RPMI8226 (cell line): ENCODE measurements around the gene MON2.

Experiments
- DNase-seq: peaks from one replicate; pipeline ENCODE4 v3.0.0-alpha.2; 2015

The MON2 gene

GRCh38 chr12:62618319-62618718 is 151.7 kb downstream of the MON2 start:
- DNase-seq: no peak

- DNase-seq: no peak
These were observed 152.3 kb downstream of the MON2 start for GRCh38 chr12:62618930-62619329.

- no peak for DNase-seq
These were observed 154.5 kb downstream of the MON2 start for GRCh38 chr12:62621101-62621638.

- DNase-seq: no peak
These were observed 155.6 kb downstream of the MON2 start for GRCh38 chr12:62622177-62622576.

- no peak for DNase-seq
These were observed 158.6 kb downstream of the MON2 start for GRCh38 chr12:62625228-62625627.

DNA sequence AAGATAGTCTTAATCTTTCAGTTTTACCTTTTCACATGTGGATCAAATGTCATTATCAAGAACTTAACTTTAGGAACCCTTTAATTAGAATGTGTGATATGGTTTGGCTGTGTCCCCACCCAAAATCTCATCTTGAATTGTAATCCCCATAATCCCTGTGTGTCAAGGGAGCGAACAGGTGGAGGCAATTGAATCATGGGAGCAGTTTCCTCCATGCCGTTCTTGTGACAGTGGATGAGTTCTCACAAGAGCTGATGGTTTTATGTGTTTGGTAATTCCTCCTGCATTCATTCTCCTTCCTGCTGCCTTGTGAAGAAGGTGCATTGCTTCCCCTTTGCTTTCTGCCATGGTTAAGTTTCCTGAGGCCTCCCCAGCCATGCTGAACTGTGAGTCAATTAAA is 160.6 kb downstream of the MON2 start:
- DNase-seq: no peak

DNA sequence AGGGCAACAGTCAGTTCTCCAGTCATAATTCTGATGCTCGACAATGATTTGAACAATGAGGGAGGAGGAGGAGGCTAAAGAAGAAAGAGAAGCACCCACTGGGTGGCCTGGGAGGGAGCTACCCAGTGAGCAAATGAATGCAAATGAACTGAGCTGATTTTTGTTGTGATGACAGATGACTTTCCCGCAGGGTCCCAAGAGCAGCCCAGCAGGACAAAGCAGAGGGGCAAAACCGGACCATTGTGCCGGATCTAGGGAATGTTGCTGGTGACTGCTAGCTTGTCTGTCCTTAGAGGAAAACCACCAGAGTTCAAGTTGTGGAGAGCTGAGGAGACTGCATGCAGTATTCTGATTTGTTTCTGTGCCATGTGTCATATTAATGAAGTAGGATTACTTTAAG is 162.8 kb downstream of the MON2 start:
- DNase-seq: no peak

- DNase-seq: no peak
These were observed 163.5 kb downstream of the MON2 start for GRCh38 chr12:62629971-62630739.

DNA sequence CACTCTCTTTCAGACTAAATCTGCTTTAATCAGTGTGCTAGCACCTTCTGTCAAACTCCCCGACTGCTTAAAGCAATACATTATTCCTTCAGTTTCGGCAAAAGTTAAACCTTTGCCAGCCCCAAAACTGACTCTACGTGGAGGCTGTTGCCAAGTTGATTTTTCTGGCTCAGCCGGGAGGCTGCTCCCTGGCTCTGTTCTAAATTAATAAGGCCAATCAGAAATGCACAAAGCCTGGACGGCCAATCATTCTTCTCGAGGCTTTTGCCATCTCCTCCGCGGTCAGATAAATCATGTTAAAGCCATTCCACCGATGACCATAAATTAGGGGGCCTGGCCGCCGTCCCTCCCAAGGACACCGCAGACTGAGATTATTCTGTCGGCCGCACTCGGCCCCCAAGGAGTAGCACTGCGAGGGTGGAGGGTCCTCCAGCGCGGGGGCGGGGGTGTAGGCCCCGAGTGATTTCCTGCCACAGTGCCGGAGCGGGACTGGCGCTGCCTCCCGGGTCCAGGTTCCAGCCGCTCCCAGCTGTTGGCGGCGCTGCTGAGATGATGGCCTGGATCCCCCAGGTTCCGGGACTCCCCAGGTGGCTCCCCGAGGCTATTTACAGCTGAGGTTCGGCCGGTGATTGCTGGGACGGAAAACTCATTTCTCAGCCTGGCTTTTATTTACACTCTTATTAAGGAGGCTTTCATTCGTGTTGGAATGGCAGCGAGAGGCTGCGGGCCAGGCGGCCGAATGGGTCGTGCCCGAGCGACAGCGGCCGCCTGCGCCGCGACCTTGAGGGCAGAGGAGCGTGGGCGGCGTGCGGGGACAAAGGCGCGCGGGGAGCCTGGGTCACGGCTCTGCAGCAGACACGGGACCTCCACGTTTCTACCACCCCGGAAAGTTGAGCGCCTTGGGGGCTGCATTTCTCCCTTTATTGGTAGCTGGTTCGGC is 165.1 kb downstream of the MON2 start:
- peak; percentile 9 for DNase-seq

- DNase-seq: peak; percentile 47
These were observed 165.8 kb downstream of the MON2 start for GRCh38 chr12:62632411-62632918.

DNA sequence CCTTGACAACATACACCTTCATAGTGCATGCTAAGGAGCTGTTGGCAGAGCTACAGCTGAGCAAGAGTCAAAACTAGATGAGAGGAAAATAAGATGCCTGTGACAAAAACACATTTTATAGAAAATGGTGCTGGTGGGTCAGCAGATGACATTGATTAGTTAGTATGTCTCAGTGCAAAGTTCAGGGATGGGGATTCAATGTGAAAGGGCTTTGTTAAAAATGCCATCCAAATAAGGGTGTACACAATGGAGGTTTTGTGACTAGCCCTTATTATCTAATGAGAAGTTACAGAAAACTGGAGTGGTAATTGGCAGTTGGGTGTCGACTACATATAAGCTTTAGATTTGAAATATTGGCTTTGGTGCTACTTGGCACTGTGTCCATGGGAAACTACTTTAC is 169.0 kb downstream of the MON2 start:
- DNase-seq: no peak

DNA sequence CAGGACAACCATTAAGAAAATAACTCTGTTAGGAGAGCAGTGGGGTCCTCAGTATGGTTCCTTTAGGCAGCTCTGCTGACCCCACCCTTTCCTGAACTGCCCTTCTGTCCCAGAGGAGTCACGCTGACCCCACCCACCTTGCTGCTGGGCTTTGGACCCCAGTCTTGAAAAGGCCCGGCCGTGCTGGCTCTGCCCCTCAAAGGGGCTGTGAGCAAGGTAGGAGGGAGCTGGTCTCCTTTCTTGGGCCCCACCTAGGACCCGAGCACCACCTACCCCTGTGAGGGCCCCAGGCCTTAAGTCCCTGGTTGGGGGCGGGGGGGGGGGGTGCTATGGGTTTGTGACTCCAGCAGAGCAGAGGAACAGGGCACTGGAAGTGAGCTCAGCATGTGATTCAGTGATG is 171.1 kb downstream of the MON2 start:
- DNase-seq: no peak

GRCh38 chr12:62640910-62641448 is 174.4 kb downstream of the MON2 start:
- DNase-seq: peak; percentile 14

DNA sequence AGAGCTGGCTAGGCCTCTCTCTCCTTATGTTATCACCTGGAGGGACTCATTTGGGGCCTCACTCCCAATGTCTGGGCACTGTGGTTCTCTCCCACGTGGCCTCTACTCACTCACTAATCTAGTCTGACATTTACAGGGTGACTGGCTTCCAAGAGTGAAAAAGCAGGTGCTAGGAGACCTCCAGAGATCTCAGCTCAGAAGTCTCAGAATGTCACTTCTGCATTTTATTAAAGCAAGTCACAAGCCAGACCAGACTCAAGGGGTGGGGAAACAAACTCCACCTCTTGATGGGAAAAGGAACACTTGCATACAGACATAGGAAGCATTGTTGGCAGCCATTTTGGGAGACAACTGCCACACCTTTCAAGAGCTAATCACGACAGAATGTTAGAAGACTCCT is 175.9 kb downstream of the MON2 start:
- no peak for DNase-seq

- no peak for DNase-seq
These were observed 176.9 kb downstream of the MON2 start for GRCh38 chr12:62643486-62643885.

- no peak for DNase-seq
These were observed 179.9 kb downstream of the MON2 start for GRCh38 chr12:62646566-62646965.

- no peak for DNase-seq
These were observed 181.0 kb downstream of the MON2 start for GRCh38 chr12:62647586-62647985.

GRCh38 chr12:62649412-62650138 is 182.9 kb downstream of the MON2 start:
- DNase-seq: no peak
